Medulla oblongata (tissue), 1 donor: Measurements from ENCODE around the gene PATL2.
"Not testable (repeated sequence)": the region's sequence is repeated elsewhere in the genome, so short reads cannot be mapped to it uniquely, and the experiment has no call there.

Source experiments
- DNase-seq: peaks from one replicate; pipeline ENCODE4 v3.0.0-alpha.2; 2015; ENCODE audit errors: extremely low spot score

PATL2 gene

GRCh38 chr15:44647036-44647435 is 64.1 kb downstream of the PATL2 start:
- no peak for DNase-seq

GRCh38 chr15:44646460-44646859 is 64.7 kb downstream of the PATL2 start:
- DNase-seq = no peak

GRCh38 chr15:44641651-44642050 is 69.5 kb downstream of the PATL2 start:
- no peak for DNase-seq

- DNase-seq = no peak
These were observed 74.1 kb downstream of the PATL2 start for GRCh38 chr15:44636976-44637375.

- DNase-seq = no peak
These were observed 77.5 kb downstream of the PATL2 start for GRCh38 chr15:44633603-44634002.

GRCh38 chr15:44625286-44625685 is 85.8 kb downstream of the PATL2 start:
- DNase-seq = not testable (repeated sequence)

- no peak for DNase-seq
These were observed 87.9 kb downstream of the PATL2 start for GRCh38 chr15:44623178-44623577.

- no peak for DNase-seq
These were observed 91.0 kb downstream of the PATL2 start for GRCh38 chr15:44620081-44620480.

GRCh38 chr15:44616974-44617373 is 94.1 kb downstream of the PATL2 start:
- DNase-seq = no peak
